ENCODE measurements around the gene ACSF3.

ACSF3 gene

DNA sequence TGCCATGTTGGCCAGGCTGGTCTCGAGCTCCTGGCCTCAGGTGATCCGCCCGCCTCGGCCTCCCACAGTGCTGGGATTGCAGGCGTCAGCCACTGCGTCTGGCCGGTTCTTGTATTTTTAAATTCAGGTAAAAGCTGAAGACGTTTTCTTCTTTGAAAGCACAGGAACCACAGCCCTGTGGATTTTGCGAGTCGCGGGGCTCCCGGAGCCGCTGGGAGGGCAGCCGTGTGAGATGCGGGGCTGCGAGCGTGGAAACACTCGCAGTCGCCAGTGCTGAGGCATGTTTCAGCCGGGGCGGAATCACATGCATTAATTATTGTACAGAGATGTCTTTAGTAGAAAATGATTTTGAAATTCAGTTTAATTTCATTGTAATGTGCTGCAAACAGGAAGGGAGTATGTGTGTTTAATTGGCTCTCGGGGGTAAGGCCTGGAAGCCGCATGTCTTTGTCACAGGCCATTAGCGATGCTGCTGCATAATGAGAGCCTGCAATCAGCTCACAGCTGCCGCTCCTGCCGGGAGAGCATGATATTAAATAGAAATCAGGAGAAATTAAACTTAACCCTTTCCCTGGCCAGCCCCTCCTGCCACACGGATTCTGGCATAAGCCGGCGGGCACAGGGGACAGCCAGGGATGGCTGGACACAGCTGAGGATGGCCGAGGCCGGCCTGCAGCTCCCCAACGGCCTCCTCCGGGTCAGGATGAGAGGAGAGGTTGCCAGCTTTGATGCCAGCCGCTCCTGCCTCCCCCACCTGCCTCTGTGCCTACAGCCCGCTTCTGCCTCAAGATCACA lies 42.5 kb downstream of the ACSF3 start:
- TF ChIP-seq CTCF (IDR thresholded peaks at IDR 0.05; ENCODE audit: low read depth, low read length), result no peak

DNA sequence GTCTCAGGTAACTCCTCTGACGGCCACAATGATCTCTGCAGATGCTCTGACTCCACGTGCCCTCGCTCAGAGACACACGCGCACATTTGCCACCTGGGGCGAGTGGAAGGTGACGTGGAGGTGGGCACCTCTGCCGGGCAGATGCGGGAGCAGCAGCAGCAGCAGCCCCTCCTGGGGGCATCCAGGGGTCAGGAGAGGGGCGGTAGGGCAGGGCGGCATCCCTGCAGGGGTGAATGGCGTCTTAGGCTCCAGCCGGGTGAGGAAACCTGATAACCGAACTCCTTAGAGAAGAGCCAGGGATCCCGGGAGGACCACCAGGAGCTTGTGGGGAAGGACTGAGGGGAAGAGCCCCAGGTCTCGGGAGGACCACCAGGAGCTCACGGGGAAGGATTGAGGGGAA lies 43.3 kb downstream of the ACSF3 start:
- no peak overlapping the region for H3K4me3 ChIP-seq (ENCODE audit: low read depth, low read length)
- no peak for TF ChIP-seq CTCF (IDR thresholded peaks at IDR 0.05; ENCODE audit: low read depth, low read length)

More for the DNA sequence above, 42.5 kb downstream of the ACSF3 start:
- H3K4me3 ChIP-seq (ENCODE audit: low read depth, low read length), result no peak overlapping the region

GRCh38 chr16:89137666-89138512 lies 44.2 kb downstream of the ACSF3 start:
- no peak for TF ChIP-seq CTCF (IDR thresholded peaks at IDR 0.05; ENCODE audit: low read depth, low read length)
- no peak overlapping the region for H3K4me3 ChIP-seq (ENCODE audit: low read depth, low read length)

DNA sequence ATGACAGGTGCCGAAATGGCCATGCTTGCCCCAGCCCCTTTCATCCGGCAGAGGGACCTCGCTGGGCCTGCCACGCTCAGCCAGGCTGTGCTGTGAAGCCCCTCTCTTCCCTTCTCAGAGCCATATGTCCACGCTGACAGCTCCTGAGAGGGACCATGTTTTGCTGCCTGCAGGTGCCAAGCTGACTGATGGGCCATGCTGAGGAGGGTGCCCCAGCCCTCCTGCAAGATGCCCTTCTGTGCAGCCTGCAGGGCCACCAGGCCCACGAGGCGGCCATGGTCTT lies 44.8 kb downstream of the ACSF3 start:
- no peak for TF ChIP-seq CTCF (IDR thresholded peaks at IDR 0.05; ENCODE audit: low read depth, low read length)
- no peak overlapping the region for H3K4me3 ChIP-seq (ENCODE audit: low read depth, low read length)

DNA sequence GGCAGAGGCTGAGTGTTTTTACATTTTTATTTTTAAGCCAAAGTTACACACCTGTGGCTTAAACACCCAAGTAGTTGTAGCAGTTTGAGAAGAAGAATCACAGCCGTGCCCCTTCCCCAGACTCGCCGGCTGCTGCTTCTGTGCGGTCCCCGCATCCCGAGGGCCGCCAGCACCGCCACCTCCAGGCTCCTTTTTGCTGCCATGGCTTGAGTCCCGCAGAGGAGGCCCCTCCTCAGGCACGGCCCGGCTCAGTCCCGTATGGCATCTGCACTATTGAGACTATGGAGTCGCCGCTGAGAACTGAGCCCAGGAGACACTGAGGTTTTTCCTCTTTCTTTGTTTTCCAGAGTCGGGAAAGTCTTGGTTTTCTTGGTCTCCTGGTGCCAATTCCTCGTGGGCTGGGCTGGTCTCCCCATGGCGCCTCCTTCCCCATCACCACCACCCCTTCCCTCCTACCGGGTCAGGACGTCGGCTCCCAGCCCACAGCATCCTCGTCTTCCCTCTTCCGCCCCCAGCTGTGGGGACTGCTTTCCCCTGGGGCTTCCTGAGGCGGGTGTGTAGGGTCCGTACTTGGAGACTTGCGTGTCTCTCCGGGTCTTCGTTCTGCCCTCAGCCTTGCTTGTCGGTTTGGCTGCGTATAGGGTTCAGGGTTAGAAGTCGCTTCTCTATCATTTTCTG lies 45.3 kb downstream of the ACSF3 start:
- TF ChIP-seq CTCF (IDR thresholded peaks at IDR 0.05; ENCODE audit: low read depth, low read length), result no peak
- H3K4me3 ChIP-seq (ENCODE audit: low read depth, low read length), result no peak overlapping the region

- TF ChIP-seq CTCF (IDR thresholded peaks at IDR 0.05; ENCODE audit: low read depth, low read length), result no peak
- H3K4me3 ChIP-seq (ENCODE audit: low read depth, low read length), result no peak overlapping the region
Observed at GRCh38 chr16:89139907-89140361, 46.3 kb downstream of the ACSF3 start.
